ENCODE results near the gene TEX51.

- TF ChIP-seq EP300 (IDR thresholded peaks at IDR 0.05; ENCODE audit: borderline replicate concordance) (no peak), YY1 (IDR thresholded peaks at IDR 0.05; ENCODE audit: low read depth) (no peak), TAF1 (IDR thresholded peaks at IDR 0.05; ENCODE audit: low read depth) (no peak)
These were observed 42.3 kb upstream of the TEX51 start for GRCh38 chr2:126856403-126856802.
